HepG2 (cell line): ENCODE measurements around the gene TAF6. TPM values are rescaled to one million over a fixed set of nuclear protein-coding genes. Genes with fewer than 3 reads are reported as not detected.
A peak's percentile ranks its signal among the peaks of the same experiment; 100 is the strongest.

Experiments used
- CEBPZ ChIP-seq: IDR thresholded peaks from 2 replicates; pipeline ENCODE4 v1.6.1; 2012; ENCODE audit warnings: low read length, improper control_type of control experiment
- CHD4 ChIP-seq: fragments of 200-600 bp; sonication (generic); IDR thresholded peaks from 2 replicates; pipeline ENCODE4 v1.7.0; 2017; ENCODE audit warnings: mild to moderate bottlenecking, low read length, borderline replicate concordance
- E2F5 ChIP-seq: sonication (generic); formaldehyde crosslinking; conservative IDR thresholded peaks from 2 replicates; pipeline ENCODE4 v1.4.0; 2020; ENCODE audit warnings: missing genetic modification reagents
- IKZF4 ChIP-seq: sonication (generic); formaldehyde crosslinking; IDR thresholded peaks from 2 replicates; pipeline ENCODE4 v1.5.1; 2020; ENCODE audit warnings: borderline replicate concordance, mild to moderate bottlenecking, low read depth, missing genetic modification reagents; ENCODE audit errors: not compliant biosample characterization
- KAT2B ChIP-seq: fragments of 150-350 bp; IDR thresholded peaks from 2 replicates; pipeline ENCODE4 v1.6.1; 2014; ENCODE audit warnings: low read depth, low read length, borderline replicate concordance
- MTERF4 ChIP-seq: sonication (generic); formaldehyde crosslinking; IDR thresholded peaks from 2 replicates; pipeline ENCODE4 v1.8.0; 2023; ENCODE audit warnings: mild to moderate bottlenecking, missing genetic modification reagents
- MYNN ChIP-seq: sonication (generic); formaldehyde crosslinking; IDR thresholded peaks from 2 replicates; pipeline ENCODE4 v1.4.0; 2020; ENCODE audit warnings: mild to moderate bottlenecking, low read depth, missing genetic modification reagents
- NCOA1 ChIP-seq: sonication (generic); formaldehyde crosslinking; IDR thresholded peaks from 2 replicates; pipeline ENCODE4 v1.9.0; 2021; ENCODE audit warnings: missing genetic modification reagents
- NR0B2 ChIP-seq: sonication (generic); formaldehyde crosslinking; IDR thresholded peaks from 2 replicates; pipeline ENCODE4 v1.4.0; 2020; ENCODE audit warnings: mild to moderate bottlenecking, missing genetic modification reagents
- POLR2A ChIP-seq, 2 experiments: IDR thresholded peaks; 2 replicates each; pipeline ENCODE4 v1.6.1; 2011; ENCODE audit warnings: low read depth in 2 of 2, low read length in 2 of 2, mild to moderate bottlenecking in 1 of 2, moderate library complexity in 1 of 2; ENCODE audit not compliant: insufficient read depth in 1 of 2
- RFXANK ChIP-seq: IDR thresholded peaks from 2 replicates; pipeline ENCODE4 v1.6.1; 2016
- SRSF1 ChIP-seq: fragments of 200-400 bp; formaldehyde crosslinking; optimal IDR thresholded peaks from 2 replicates; pipeline ENCODE3; 2017; ENCODE audit warnings: mild to moderate bottlenecking, low read depth, low read length, moderate library complexity
- ZHX1 ChIP-seq: sonication (generic); formaldehyde crosslinking; IDR thresholded peaks from 2 replicates; pipeline ENCODE4 v1.8.1; 2022; ENCODE audit warnings: low read depth, mild to moderate bottlenecking, missing genetic modification reagents
- ZNF251 ChIP-seq: sonication (generic); formaldehyde crosslinking; IDR thresholded peaks from 2 replicates; pipeline ENCODE4 v1.9.0; 2021; ENCODE audit warnings: mild to moderate bottlenecking, missing genetic modification reagents
- ZNF333 ChIP-seq: sonication (generic); formaldehyde crosslinking; IDR thresholded peaks from 2 replicates; pipeline ENCODE4 v1.4.0; 2020; ENCODE audit warnings: mild to moderate bottlenecking, missing genetic modification reagents, borderline replicate concordance
- ZNF563 ChIP-seq: sonication (generic); formaldehyde crosslinking; IDR thresholded peaks from 2 replicates; pipeline ENCODE4 v1.8.0; 2022; ENCODE audit warnings: mild to moderate bottlenecking, moderate library complexity, missing genetic modification reagents
- ZNF710 ChIP-seq: sonication (generic); formaldehyde crosslinking; IDR thresholded peaks from 2 replicates; pipeline ENCODE4 v1.5.0; 2020; ENCODE audit warnings: mild to moderate bottlenecking, missing genetic modification reagents, borderline replicate concordance
- polyA plus RNA-seq, 8 experiments: library from polyadenylated mRNA; depleted of rRNA in 3 of 8; stranded (reverse) in 7 of 8; unstranded in 1 of 8; fragments of >200 nt; fragmentation: Illumina TruSeq in 4 of 8; extraction: Trizol in 4 of 8; gene quantifications; 2 replicates each; pipeline versions ENCODE4 v1.2.1 to v1.2.3, GENCODE V29; 2011 to 2016; ENCODE audit warnings: low read depth in 4 of 8, missing spikeins in 1 of 8, mixed read lengths in 1 of 8; ENCODE audit not compliant: insufficient read depth in 1 of 8
- total RNA-seq, 5 experiments: library from RNA; depleted of rRNA; stranded (reverse); fragments of >200 nt; fragmentation: Illumina TruSeq; extraction: Trizol; gene quantifications; 2 replicates each; pipeline ENCODE4 v1.2.3, GENCODE V29; 2016; ENCODE audit warnings: low read depth in 1 of 5

TAF6 gene
- total and polyA plus RNA-seq, 2 of the 13 experiments (the other 11 are each of a cell fraction or from before 2014, with no cell fraction given), result 12.9 to 18.8 TPM

DNA sequence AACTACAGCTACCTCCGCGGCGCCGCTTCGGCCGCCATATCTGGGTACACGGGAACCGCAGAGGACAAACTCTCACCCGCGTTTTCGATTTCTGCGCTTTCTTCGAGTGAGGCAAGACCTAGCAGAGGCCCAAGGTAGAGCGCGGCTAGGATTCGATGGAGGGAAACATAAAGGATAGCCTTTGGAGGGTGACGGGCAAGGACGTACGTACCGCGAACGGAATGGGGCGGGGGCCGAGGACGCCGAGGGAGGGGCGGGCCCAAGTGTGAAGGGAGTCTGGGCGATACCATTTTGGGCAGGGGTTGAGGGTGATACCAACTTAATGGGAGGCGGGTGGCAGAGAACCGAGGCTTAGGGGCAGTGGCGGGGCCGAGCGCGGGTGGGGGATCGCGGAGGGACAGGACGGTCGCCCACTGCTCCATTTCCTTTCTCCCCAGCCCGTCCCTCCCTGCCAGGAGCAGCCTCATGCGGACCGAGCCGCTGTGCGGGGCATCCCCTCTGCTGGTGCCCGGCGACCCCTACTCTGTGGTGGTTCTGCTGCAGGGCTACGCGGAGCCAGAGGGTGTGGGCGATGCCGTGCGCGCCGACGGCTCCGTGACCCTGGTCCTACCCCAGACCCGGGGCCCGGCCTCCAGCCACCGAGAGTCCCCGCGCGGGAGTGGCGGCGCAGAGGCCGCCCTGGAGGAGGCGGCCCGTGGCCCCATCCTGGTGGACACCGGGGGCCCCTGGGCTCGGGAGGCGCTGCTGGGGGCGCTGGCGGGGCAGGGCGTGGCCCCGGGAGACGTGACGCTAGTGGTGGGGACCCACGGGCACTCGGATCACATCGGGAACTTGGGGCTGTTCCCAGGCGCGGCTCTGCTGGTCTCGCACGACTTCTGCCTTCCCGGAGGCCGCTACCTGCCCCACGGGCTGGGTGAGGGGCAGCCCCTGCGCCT, 8.0 kb upstream of the TAF6 start, which contains the start of gene MBLAC1 (continued):
- TF ChIP-seq MTERF4 (CRISPR knock-in tag) (no peak), ZNF333 (CRISPR knock-in tag) (no peak; the same call in 1 of the 2 replicates), CHD4 (no peak), KAT2B (no peak), SRSF1 (no peak), ZNF563 (CRISPR knock-in tag) (peak; percentile 66; the same call in 1 of the 2 replicates), ZNF710 (CRISPR knock-in tag) (0 out of 2 replicates have a peak, but pooled peaks have one; percentile 15), NR0B2 (CRISPR knock-in tag) (no peak), ZNF251 (CRISPR knock-in tag) (no peak), ZHX1 (CRISPR knock-in tag) (no peak), POLR2A (IDR thresholded peaks at IDR 0.05; ENCODE audit: insufficient read depth in 1 of 2, low read depth in 2 of 2, low read length in 2 of 2) (peak in 1 of 2 experiments; percentile 78; a peak in 2 of 4 replicates), MYNN (CRISPR knock-in tag) (no peak), E2F5 (no peak), NCOA1 (no peak; the same call in 1 of the 2 replicates), CEBPZ (no peak), IKZF4 (peak; percentile 42), RFXANK (CRISPR knock-in tag) (no peak)
